DOHH2 (cell line): Measurements from ENCODE around the gene BOLA3.

Experiments used
- H3F3A ChIP-seq: fragments of 200-600 bp; sonication (generic), shearing (Covaris generic); 2 replicates; pipeline ENCODE4 v1.6.0; 2016; ENCODE audit warnings: antibody characterized with exemption, mild to moderate bottlenecking; ENCODE audit not compliant: control insufficient read depth, insufficient read depth
- H3K27ac ChIP-seq: fragments of 200-600 bp; sonication (generic); 2 replicates; pipeline ENCODE4 v1.5.1; 2014; ENCODE audit warnings: low read depth, mild to moderate bottlenecking, low read length, moderate library complexity
- H3K27me3 ChIP-seq: fragments of 200-600 bp; sonication (generic); 2 replicates; pipeline ENCODE4 v1.6.1; 2014; ENCODE audit warnings: mild to moderate bottlenecking, low read length, mixed read lengths; ENCODE audit not compliant: control insufficient read depth
- H3K36me3 ChIP-seq: fragments of 200-600 bp; sonication (generic); 2 replicates; pipeline ENCODE4 v1.6.1; 2014; ENCODE audit warnings: mild to moderate bottlenecking, low read length, moderate library complexity, mixed read lengths; ENCODE audit not compliant: control insufficient read depth
- H3K4me1 ChIP-seq: fragments of 200-600 bp; sonication (generic); 2 replicates; pipeline ENCODE4 v1.6.1; 2014; ENCODE audit warnings: mild to moderate bottlenecking, low read length, mixed read lengths; ENCODE audit not compliant: control insufficient read depth
- H3K4me2 ChIP-seq: fragments of 200-600 bp; sonication (generic); 2 replicates; pipeline ENCODE4 v1.6.0; 2014; ENCODE audit warnings: mild to moderate bottlenecking, low read length, moderate library complexity
- H3K4me3 ChIP-seq: fragments of 200-600 bp; sonication (generic); 2 replicates; pipeline ENCODE4 v1.5.1; 2014; ENCODE audit warnings: mild to moderate bottlenecking, low read length, mixed read lengths
- H3K79me2 ChIP-seq: fragments of 200-600 bp; sonication (generic); 2 replicates; pipeline ENCODE4 v1.6.1; 2014; ENCODE audit warnings: mild to moderate bottlenecking, low read length, mixed read lengths; ENCODE audit not compliant: control insufficient read depth
- H3K9me2 ChIP-seq: fragments of 200-600 bp; sonication (generic); replicated peaks from 2 replicates; pipeline ENCODE4 v1.6.1; 2014; ENCODE audit warnings: mild to moderate bottlenecking, low read length, mixed read lengths; ENCODE audit not compliant: control insufficient read depth
- H3K9me3 ChIP-seq: fragments of 200-600 bp; sonication (generic); 2 replicates; pipeline ENCODE4 v1.6.1; 2014; ENCODE audit warnings: antibody characterized with exemption, low read length, mixed read lengths; ENCODE audit not compliant: control insufficient read depth, insufficient read depth
- H4K20me1 ChIP-seq: fragments of 200-600 bp; sonication (generic); 2 replicates; pipeline ENCODE4 v1.6.0; 2014; ENCODE audit warnings: low read depth, mild to moderate bottlenecking, antibody characterized with exemption, low read length, moderate library complexity; ENCODE audit not compliant: control insufficient read depth, insufficient read depth
- CTCF ChIP-seq: fragments of 200-600 bp; sonication (generic); IDR thresholded peaks from one replicate; pipeline ENCODE4 v1.5.1; 2014; ENCODE audit warnings: antibody characterized with exemption, mild to moderate bottlenecking, low read depth, low read length; ENCODE audit not compliant: poor library complexity, severe bottlenecking
- EZH2phosphoT487 ChIP-seq: fragments of 200-600 bp; sonication (generic); IDR thresholded peaks from 2 replicates; pipeline ENCODE4 v1.6.1; 2017; ENCODE audit warnings: borderline replicate concordance, mild to moderate bottlenecking, antibody characterized with exemption, low read length, moderate library complexity, mixed read lengths

BOLA3 gene

DNA sequence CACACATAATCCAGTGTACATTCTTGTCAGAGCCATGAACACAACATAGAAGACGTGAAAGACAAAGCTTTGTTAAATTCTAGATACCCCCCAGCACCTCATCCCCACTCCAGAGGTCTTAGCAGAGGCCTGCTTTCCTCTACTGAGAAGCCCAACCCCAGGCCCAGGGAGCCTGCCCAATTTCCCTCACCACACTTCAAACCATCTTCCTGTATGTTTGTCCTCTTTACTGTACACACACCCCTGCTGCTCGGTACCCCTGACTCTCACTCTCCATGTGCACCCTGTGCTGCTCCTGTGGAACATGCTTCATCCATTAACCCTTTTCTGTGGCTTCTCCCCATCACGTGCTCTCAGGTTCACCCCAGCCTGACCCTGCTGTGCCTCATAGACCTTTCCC, 37.2 kb downstream of the BOLA3 start:
- H3K4me3 ChIP-seq: no peak overlapping the region
- H3K9me2 ChIP-seq: no peaks in the 10 kb centered on the region
- no peak overlapping the region for H3K4me2 ChIP-seq
- no peak overlapping the region for H3K27ac ChIP-seq
- no peaks in the 10 kb centered on the region for H3K79me2 ChIP-seq
- no peaks in the 10 kb centered on the region for H3K36me3 ChIP-seq
- TF ChIP-seq CTCF: no peak
- no peak for TF ChIP-seq EZH2phosphoT487
- no peaks in the 10 kb centered on the region for H3F3A ChIP-seq
- H3K4me1 ChIP-seq: no peaks in the 10 kb centered on the region
- no peaks in the 10 kb centered on the region for H3K9me3 ChIP-seq
- no peaks in the 10 kb centered on the region for H3K27me3 ChIP-seq
- H4K20me1 ChIP-seq: no peaks in the 10 kb centered on the region

GRCh38 chr2:74109551-74109950, 38.2 kb downstream of the BOLA3 start:
- no peaks in the 10 kb centered on the region for H3F3A ChIP-seq
- H3K9me2 ChIP-seq: no peaks in the 10 kb centered on the region
- H3K4me2 ChIP-seq: no peak overlapping the region
- no peaks in the 10 kb centered on the region for H4K20me1 ChIP-seq
- no peaks in the 10 kb centered on the region; the same call in 1 of the 2 replicates for H3K36me3 ChIP-seq
- no peak overlapping the region for H3K27ac ChIP-seq
- TF ChIP-seq EZH2phosphoT487: no peak
- H3K4me1 ChIP-seq: no peaks in the 10 kb centered on the region
- H3K79me2 ChIP-seq: no peaks in the 10 kb centered on the region
- no peaks in the 10 kb centered on the region for H3K27me3 ChIP-seq
- no peaks in the 10 kb centered on the region for H3K9me3 ChIP-seq
- H3K4me3 ChIP-seq: no peak overlapping the region

DNA sequence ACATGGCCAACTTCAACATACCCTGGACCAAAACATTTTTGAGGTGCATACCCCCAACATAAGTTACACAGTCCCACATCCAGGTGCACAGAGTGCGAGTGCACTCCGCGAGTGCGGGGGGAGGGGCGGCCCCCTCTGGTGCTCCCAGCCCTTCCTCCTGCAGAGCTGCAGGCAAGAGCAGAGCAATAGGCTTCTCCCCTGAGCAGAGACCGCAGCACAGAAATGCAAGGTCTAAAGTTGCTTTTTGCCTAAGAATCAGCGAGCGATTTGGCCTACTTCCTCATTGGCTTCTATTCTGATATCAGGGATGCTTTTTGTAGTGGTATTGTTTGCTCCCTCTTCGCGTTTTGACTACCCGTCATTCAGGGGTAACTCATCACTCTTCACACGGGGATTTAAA, 40.6 kb downstream of the BOLA3 start:
- H3K4me3 ChIP-seq: no peak overlapping the region
- H3K36me3 ChIP-seq: peaks cover 12% of the 10 kb centered on the region
- H4K20me1 ChIP-seq: no peaks in the 10 kb centered on the region
- no peaks in the 10 kb centered on the region for H3K9me3 ChIP-seq
- no peaks in the 10 kb centered on the region for H3K9me2 ChIP-seq
- TF ChIP-seq EZH2phosphoT487: no peak
- TF ChIP-seq CTCF: no peak
- no peak overlapping the region for H3K27ac ChIP-seq
- H3K4me2 ChIP-seq: no peak overlapping the region
- no peaks in the 10 kb centered on the region for H3K4me1 ChIP-seq
- no peaks in the 10 kb centered on the region for H3K27me3 ChIP-seq
- peaks cover 2% of the 10 kb centered on the region; the same call in 1 of the 2 replicates for H3F3A ChIP-seq
- no peaks in the 10 kb centered on the region for H3K79me2 ChIP-seq

DNA sequence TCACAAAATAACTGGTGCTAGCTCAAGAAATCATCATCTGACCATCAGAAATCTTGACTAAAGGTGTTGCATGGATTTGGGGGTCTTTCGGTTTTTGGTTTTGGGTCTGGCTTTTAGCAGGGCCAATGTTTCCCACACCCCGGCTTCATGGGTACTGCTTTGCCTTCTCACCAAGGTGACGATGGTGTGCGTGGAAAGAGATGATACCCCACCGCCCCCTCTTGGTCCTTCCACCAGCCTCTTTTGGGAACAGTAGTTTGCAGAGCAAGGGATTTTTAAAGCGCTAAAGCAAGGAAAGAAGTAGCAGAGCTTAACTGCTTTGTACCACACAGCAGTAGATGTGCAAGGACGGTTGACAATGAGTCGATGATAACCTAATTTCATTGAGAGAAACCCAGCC, 42.3 kb downstream of the BOLA3 start:
- no peaks in the 10 kb centered on the region for H3K4me1 ChIP-seq

More for the DNA sequence above, 42.3 kb downstream of the BOLA3 start:
- Histone ChIP-seq H3K4me3 (no peak overlapping the region), H3F3A (peaks cover 2% of the 10 kb centered on the region; the same call in 1 of the 2 replicates), H3K27me3 (no peaks in the 10 kb centered on the region), H3K9me3 (no peaks in the 10 kb centered on the region), H3K36me3 (peaks cover 26% of the 10 kb centered on the region), H3K9me2 (no peaks in the 10 kb centered on the region), H4K20me1 (no peaks in the 10 kb centered on the region), H3K4me2 (no peak overlapping the region), H3K79me2 (no peaks in the 10 kb centered on the region), H3K27ac (no peak overlapping the region)
- no peak for TF ChIP-seq CTCF
